DMS 273 (cell line): ENCODE data around the gene AFF1.

Experiments used
- DNase-seq: peaks from one replicate; lab custom pipeline; 2025; ENCODE audit not compliant: unreplicated experiment; lab: John Stamatoyannopoulos, UW

The AFF1 gene

GRCh38 chr4:86921608-86922252, 13.1 kb upstream of the AFF1 start:
- no peak for DNase-seq

GRCh38 chr4:86924811-86925210, 10.0 kb upstream of the AFF1 start:
- DNase-seq = no peak

- no peak for DNase-seq
These were observed 8.2 kb upstream of the AFF1 start for GRCh38 chr4:86926435-86927086.

- DNase-seq = no peak
These were observed 6.9 kb upstream of the AFF1 start for GRCh38 chr4:86927843-86928395.

GRCh38 chr4:86928400-86929255, 6.2 kb upstream of the AFF1 start:
- DNase-seq = no peak

- DNase-seq = peak; percentile 28
These were observed 552 bp upstream of the AFF1 start for GRCh38 chr4:86934147-86934770.

- DNase-seq = no peak
These were observed 698 bp downstream of the AFF1 start for GRCh38 chr4:86935566-86935852.

GRCh38 chr4:86935853-86936733, 1.3 kb downstream of the AFF1 start:
- DNase-seq = peak; percentile 70

- DNase-seq = no peak
These were observed 4.1 kb downstream of the AFF1 start for GRCh38 chr4:86938771-86939520.

- DNase-seq = no peak
These were observed 5.1 kb downstream of the AFF1 start for GRCh38 chr4:86939729-86940575.

GRCh38 chr4:86940920-86941460, 6.2 kb downstream of the AFF1 start:
- DNase-seq = no peak

- DNase-seq = no peak
These were observed 7.4 kb downstream of the AFF1 start for GRCh38 chr4:86942185-86942666.

- DNase-seq = no peak
These were observed 10.4 kb downstream of the AFF1 start for GRCh38 chr4:86944964-86945781.

GRCh38 chr4:86946868-86947500, 12.2 kb downstream of the AFF1 start:
- DNase-seq = no peak

GRCh38 chr4:86947501-86948120, 12.8 kb downstream of the AFF1 start:
- DNase-seq = no peak

GRCh38 chr4:86948276-86948675, 13.5 kb downstream of the AFF1 start:
- no peak for DNase-seq
